ENCODE results near the gene SNCG.

SNCG gene

GRCh38 chr10:86954681-86955500, 3.5 kb upstream of the SNCG start:
- Histone ChIP-seq H3K36me3 (ENCODE audit: control insufficient read depth in 1 of 2, insufficient read depth in 2 of 2, low read length in 2 of 2) (no peaks in the 10 kb centered on the region), H3K4me1 (ENCODE audit: control insufficient read depth in 1 of 2, insufficient read depth in 2 of 2, low read length in 2 of 2) (peaks cover 5 to 17% of the 10 kb centered on the region in 2 donors), H3K9me3 (ENCODE audit: control insufficient read depth in 1 of 2, low read length in 2 of 2) (no peaks in the 10 kb centered on the region), H3K27ac (ENCODE audit: low read depth, low read length) (peak overlapping the region; percentile 51), H3K27me3 (ENCODE audit: control insufficient read depth in 1 of 2, insufficient read depth in 2 of 2, low read length in 2 of 2) (no peaks in the 10 kb centered on the region), H3K4me3 (ENCODE audit: low read depth in 1 of 2, low read length in 2 of 2) (no peak overlapping the region), H3K9ac (ENCODE audit: low read depth in 1 of 2, low read length in 2 of 2) (no peak overlapping the region)

- no peaks in the 10 kb centered on the region for H3K36me3 ChIP-seq (ENCODE audit: control insufficient read depth in 1 of 2, insufficient read depth in 2 of 2, low read length in 2 of 2)
- H3K27ac ChIP-seq (ENCODE audit: low read depth, low read length), result no peak overlapping the region
- H3K4me1 ChIP-seq (ENCODE audit: control insufficient read depth in 1 of 2, insufficient read depth in 2 of 2, low read length in 2 of 2), result peaks cover 11 to 20% of the 10 kb centered on the region in 2 donors
- H3K27me3 ChIP-seq (ENCODE audit: control insufficient read depth in 1 of 2, insufficient read depth in 2 of 2, low read length in 2 of 2), result no peaks in the 10 kb centered on the region
- no peak overlapping the region for H3K4me3 ChIP-seq (ENCODE audit: low read depth in 1 of 2, low read length in 2 of 2)
- H3K9ac ChIP-seq (ENCODE audit: low read depth in 1 of 2, low read length in 2 of 2), result no peak overlapping the region
- no peaks in the 10 kb centered on the region for H3K9me3 ChIP-seq (ENCODE audit: control insufficient read depth in 1 of 2, low read length in 2 of 2)
Measured at GRCh38 chr10:86955501-86956194, 2.8 kb upstream of the SNCG start.

- H3K4me1 ChIP-seq (ENCODE audit: control insufficient read depth in 1 of 2, insufficient read depth in 2 of 2, low read length in 2 of 2), result peaks cover 12 to 22% of the 10 kb centered on the region in 2 donors
- H3K36me3 ChIP-seq (ENCODE audit: control insufficient read depth in 1 of 2, insufficient read depth in 2 of 2, low read length in 2 of 2), result no peaks in the 10 kb centered on the region
- H3K9me3 ChIP-seq (ENCODE audit: control insufficient read depth in 1 of 2, low read length in 2 of 2), result no peaks in the 10 kb centered on the region
- H3K4me3 ChIP-seq (ENCODE audit: low read depth in 1 of 2, low read length in 2 of 2), result peak overlapping the region in 1 of 2 donors; percentile 21
- H3K27me3 ChIP-seq (ENCODE audit: control insufficient read depth in 1 of 2, insufficient read depth in 2 of 2, low read length in 2 of 2), result no peaks in the 10 kb centered on the region
- H3K9ac ChIP-seq (ENCODE audit: low read depth in 1 of 2, low read length in 2 of 2), result no peak overlapping the region
- no peak overlapping the region for H3K27ac ChIP-seq (ENCODE audit: low read depth, low read length)
Measured at GRCh38 chr10:86956195-86956847, 2.1 kb upstream of the SNCG start.

GRCh38 chr10:86956848-86957448, 1.5 kb upstream of the SNCG start:
- H3K27me3 ChIP-seq (ENCODE audit: control insufficient read depth in 1 of 2, insufficient read depth in 2 of 2, low read length in 2 of 2), result no peaks in the 10 kb centered on the region
- no peaks in the 10 kb centered on the region for H3K36me3 ChIP-seq (ENCODE audit: control insufficient read depth in 1 of 2, insufficient read depth in 2 of 2, low read length in 2 of 2)
- H3K4me3 ChIP-seq (ENCODE audit: low read depth in 1 of 2, low read length in 2 of 2), result peak overlapping the region in 1 of 2 donors; percentile 21
- H3K9me3 ChIP-seq (ENCODE audit: control insufficient read depth in 1 of 2, low read length in 2 of 2), result no peaks in the 10 kb centered on the region
- H3K9ac ChIP-seq (ENCODE audit: low read depth in 1 of 2, low read length in 2 of 2), result no peak overlapping the region
- H3K4me1 ChIP-seq (ENCODE audit: control insufficient read depth in 1 of 2, insufficient read depth in 2 of 2, low read length in 2 of 2), result peaks cover 12 to 22% of the 10 kb centered on the region in 2 donors
- H3K27ac ChIP-seq (ENCODE audit: low read depth, low read length), result peak overlapping the region; percentile 50

GRCh38 chr10:86957471-86958115, 806 bp upstream of the SNCG start, which contains the start of gene MMRN2:
MMRN2 (minus strand) TSS chr10:86957615; CDS start chr10:86957541, 74 bp downstream.
- Histone ChIP-seq H3K9ac (ENCODE audit: low read depth in 1 of 2, low read length in 2 of 2) (peak within 1 kb of the TSS in 1 of 2 donors; percentile 38), H3K4me3 (ENCODE audit: low read depth in 1 of 2, low read length in 2 of 2) (peak within 1 kb of the TSS; percentile 24 to 28), H3K27me3 (ENCODE audit: control insufficient read depth in 1 of 2, insufficient read depth in 2 of 2, low read length in 2 of 2) (no peaks in the 10 kb centered on the region), H3K4me1 (ENCODE audit: control insufficient read depth in 1 of 2, insufficient read depth in 2 of 2, low read length in 2 of 2) (peaks cover 12 to 22% of the 10 kb centered on the region in 2 donors), H3K36me3 (ENCODE audit: control insufficient read depth in 1 of 2, insufficient read depth in 2 of 2, low read length in 2 of 2) (no peaks in the 10 kb centered on the region), H3K9me3 (ENCODE audit: control insufficient read depth in 1 of 2, low read length in 2 of 2) (no peaks in the 10 kb centered on the region), H3K27ac (ENCODE audit: low read depth, low read length) (peak within 1 kb of the TSS; percentile 50)

GRCh38 chr10:86958901-86959736, 720 bp downstream of the SNCG start:
- Histone ChIP-seq H3K27me3 (ENCODE audit: control insufficient read depth in 1 of 2, insufficient read depth in 2 of 2, low read length in 2 of 2) (no peaks in the 10 kb centered on the region), H3K9me3 (ENCODE audit: control insufficient read depth in 1 of 2, low read length in 2 of 2) (no peaks in the 10 kb centered on the region), H3K9ac (ENCODE audit: low read depth in 1 of 2, low read length in 2 of 2) (peak overlapping the region in 1 of 2 donors; percentile 38), H3K4me3 (ENCODE audit: low read depth in 1 of 2, low read length in 2 of 2) (peak overlapping the region in 1 of 2 donors; percentile 24), H3K27ac (ENCODE audit: low read depth, low read length) (peak overlapping the region; percentile 14), H3K4me1 (ENCODE audit: control insufficient read depth in 1 of 2, insufficient read depth in 2 of 2, low read length in 2 of 2) (peaks cover 12 to 22% of the 10 kb centered on the region in 2 donors), H3K36me3 (ENCODE audit: control insufficient read depth in 1 of 2, insufficient read depth in 2 of 2, low read length in 2 of 2) (no peaks in the 10 kb centered on the region)

- Histone ChIP-seq H3K27me3 (ENCODE audit: control insufficient read depth in 1 of 2, insufficient read depth in 2 of 2, low read length in 2 of 2) (no peaks in the 10 kb centered on the region), H3K9ac (ENCODE audit: low read depth in 1 of 2, low read length in 2 of 2) (no peak overlapping the region), H3K4me3 (ENCODE audit: low read depth in 1 of 2, low read length in 2 of 2) (no peak overlapping the region), H3K36me3 (ENCODE audit: control insufficient read depth in 1 of 2, insufficient read depth in 2 of 2, low read length in 2 of 2) (no peaks in the 10 kb centered on the region), H3K9me3 (ENCODE audit: control insufficient read depth in 1 of 2, low read length in 2 of 2) (no peaks in the 10 kb centered on the region), H3K4me1 (ENCODE audit: control insufficient read depth in 1 of 2, insufficient read depth in 2 of 2, low read length in 2 of 2) (peaks cover 12 to 22% of the 10 kb centered on the region in 2 donors), H3K27ac (ENCODE audit: low read depth, low read length) (no peak overlapping the region)
Measured at GRCh38 chr10:86959737-86960002, 1.3 kb downstream of the SNCG start.

- Histone ChIP-seq H3K36me3 (ENCODE audit: control insufficient read depth in 1 of 2, insufficient read depth in 2 of 2, low read length in 2 of 2) (no peaks in the 10 kb centered on the region), H3K27ac (ENCODE audit: low read depth, low read length) (no peak overlapping the region), H3K4me1 (ENCODE audit: control insufficient read depth in 1 of 2, insufficient read depth in 2 of 2, low read length in 2 of 2) (peaks cover 12 to 22% of the 10 kb centered on the region in 2 donors), H3K9me3 (ENCODE audit: control insufficient read depth in 1 of 2, low read length in 2 of 2) (no peaks in the 10 kb centered on the region), H3K27me3 (ENCODE audit: control insufficient read depth in 1 of 2, insufficient read depth in 2 of 2, low read length in 2 of 2) (no peaks in the 10 kb centered on the region), H3K9ac (ENCODE audit: low read depth in 1 of 2, low read length in 2 of 2) (peak overlapping the region in 1 of 2 donors; percentile 18), H3K4me3 (ENCODE audit: low read depth in 1 of 2, low read length in 2 of 2) (no peak overlapping the region)
Measured at GRCh38 chr10:86960003-86960862, 1.8 kb downstream of the SNCG start.

Data from duodenal mucosa (tissue), 2 donors.